OCI-LY7 (cell line): ENCODE measurements around the gene HNRNPD.

Experiments used
- CTCF ChIP-seq: fragments of 200-600 bp; sonication (generic); conservative IDR thresholded peaks from 2 replicates; pipeline ENCODE4 v1.5.1; 2014; ENCODE audit warnings: mild to moderate bottlenecking, antibody characterized with exemption, low read length, moderate library complexity, mixed read lengths
- EZH2phosphoT487 ChIP-seq: fragments of 200-600 bp; sonication (generic); IDR thresholded peaks from 2 replicates; pipeline ENCODE4 v1.6.1; 2018; ENCODE audit warnings: low read depth, borderline replicate concordance, mild to moderate bottlenecking, mixed run types, antibody characterized with exemption, low read length, moderate library complexity, mixed read lengths

- no peak for TF ChIP-seq CTCF
- no peak for TF ChIP-seq EZH2phosphoT487
Observed at GRCh38 chr4:82403725-82404124, 29.9 kb upstream of the HNRNPD start.
